Ectodermal cell (in vitro differentiated cells): Measurements from ENCODE around the gene POU2F2.

Source experiments
- H3K27ac ChIP-seq: 2 replicates; pipeline ENCODE4 v1.7.0; 2013; ENCODE audit warnings: mild to moderate bottlenecking, low read depth, low read length; ENCODE audit not compliant: insufficient read depth, poor library complexity, severe bottlenecking
- H3K27me3 ChIP-seq: 2 replicates; pipeline ENCODE4 v1.7.0; 2013; ENCODE audit warnings: mild to moderate bottlenecking, low read length; ENCODE audit not compliant: insufficient read depth, control insufficient read depth, poor library complexity, severe bottlenecking
- H3K36me3 ChIP-seq: one replicate; pipeline ENCODE4 v1.7.0; 2013; ENCODE audit warnings: low read length; ENCODE audit not compliant: control insufficient read depth, insufficient read depth
- H3K4me1 ChIP-seq: one replicate; pipeline ENCODE4 v1.7.0; 2013; ENCODE audit warnings: low read length; ENCODE audit not compliant: control insufficient read depth, insufficient read depth
- H3K4me3 ChIP-seq: 2 replicates; pipeline ENCODE4 v1.7.0; 2013; ENCODE audit warnings: low read depth, low read length, control low read depth; ENCODE audit not compliant: insufficient read depth
- H3K9me3 ChIP-seq: 2 replicates; pipeline ENCODE4 v1.7.0; 2013; ENCODE audit warnings: mild to moderate bottlenecking, low read length, moderate library complexity; ENCODE audit not compliant: control insufficient read depth
- WGBS, 2 experiments: methylation state at CpG; one replicate each; pipeline ENCODE4 v1.1.7; 2013; ENCODE audit warnings: missing lambda C conversion rate in 2 of 2; 5-methylcytosine and 5-hydroxymethylcytosine counted together

Gene POU2F2

DNA sequence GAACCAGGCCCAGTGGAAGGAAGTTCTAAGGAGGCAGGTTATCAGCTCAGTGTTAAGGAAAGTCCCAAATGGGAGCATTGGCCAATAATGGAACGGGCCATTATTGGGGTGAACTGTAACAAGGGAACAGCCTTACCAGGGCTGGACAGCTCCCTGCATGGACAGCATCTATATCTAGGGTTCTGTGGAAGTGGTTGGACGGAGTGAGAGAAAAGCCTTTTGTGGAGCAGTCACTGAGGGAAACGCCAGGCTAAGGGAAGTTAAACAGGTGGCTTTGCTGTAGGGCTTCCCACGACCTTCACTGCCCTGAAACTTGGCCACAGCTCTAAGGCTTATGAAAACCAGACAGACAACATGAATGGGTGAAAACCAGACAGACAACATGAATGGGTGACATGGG, 17.0 kb downstream of the POU2F2 start:
- no peaks in the 10 kb centered on the region for H3K9me3 ChIP-seq
- WGBS, 2 experiments: 89% methylated on average over 4 of the region's 4 CpGs
- H3K27me3 ChIP-seq: no peaks in the 10 kb centered on the region
- no peak overlapping the region for H3K27ac ChIP-seq
- no peaks in the 10 kb centered on the region for H3K36me3 ChIP-seq
- H3K4me1 ChIP-seq: no peaks in the 10 kb centered on the region
- H3K4me3 ChIP-seq: no peak overlapping the region

DNA sequence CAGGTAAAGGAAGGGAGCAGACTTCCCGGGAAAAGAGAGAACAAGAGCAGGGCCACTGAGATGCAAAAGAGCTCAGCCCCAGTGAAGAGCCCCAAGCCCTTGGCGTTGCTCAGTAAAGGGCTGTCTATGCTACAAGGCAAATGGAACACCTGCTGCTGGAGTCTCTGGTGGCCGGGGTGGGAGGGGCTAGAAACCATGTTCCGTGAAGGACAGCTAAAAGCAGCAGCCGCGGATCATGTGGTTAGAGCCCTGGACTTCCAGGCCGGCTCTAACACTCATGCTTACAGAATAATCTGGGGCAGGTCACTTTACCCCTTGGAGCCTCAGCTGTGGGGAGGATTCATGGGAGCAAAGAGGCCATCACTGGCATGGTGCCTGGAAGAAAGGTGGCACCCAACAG, 17.8 kb downstream of the POU2F2 start:
- H3K4me1 ChIP-seq: no peaks in the 10 kb centered on the region
- H3K36me3 ChIP-seq: no peaks in the 10 kb centered on the region
- no peaks in the 10 kb centered on the region for H3K9me3 ChIP-seq
- H3K27me3 ChIP-seq: no peaks in the 10 kb centered on the region
- no peak overlapping the region for H3K27ac ChIP-seq
- H3K4me3 ChIP-seq: no peak overlapping the region
- 28 to 38% methylated on average over 7 of the region's 7 CpGs for WGBS, 2 experiments

DNA sequence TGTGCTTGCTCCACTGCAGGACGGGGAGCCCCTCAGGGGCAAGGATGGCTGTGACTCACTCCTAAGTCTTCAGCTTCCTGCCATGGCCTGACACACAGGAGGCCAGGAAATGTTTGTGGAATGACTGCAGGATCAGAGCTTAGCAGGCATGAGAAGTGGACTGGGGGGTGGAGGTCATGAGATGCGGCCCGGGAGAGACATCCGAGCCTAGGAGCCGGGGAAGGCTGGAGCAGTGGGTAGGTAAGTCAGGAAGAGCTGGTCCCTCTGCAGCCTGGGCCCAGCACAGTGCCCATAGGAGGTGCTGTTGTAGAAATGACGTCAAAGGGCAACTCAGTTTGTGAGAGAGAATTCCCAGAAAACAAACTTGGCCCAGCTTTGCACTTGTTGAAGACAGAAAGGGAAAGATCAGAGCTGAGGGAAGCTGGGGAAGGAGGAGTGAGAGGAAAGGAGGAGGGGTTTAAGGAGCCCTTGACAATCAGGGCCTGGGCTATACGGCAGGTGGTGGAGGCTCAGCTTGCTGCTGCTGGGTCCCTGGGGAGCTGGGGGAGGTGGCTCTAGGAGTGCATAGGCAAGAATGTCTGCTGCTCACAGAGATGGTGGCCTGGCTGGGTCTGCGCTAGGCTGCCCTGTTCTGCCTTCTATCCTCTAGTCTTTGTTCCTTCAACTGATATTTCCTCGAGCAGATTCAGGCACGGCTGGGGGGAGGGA, 18.5 kb downstream of the POU2F2 start:
- Histone ChIP-seq H3K36me3 (no peaks in the 10 kb centered on the region), H3K4me1 (no peaks in the 10 kb centered on the region), H3K27me3 (no peaks in the 10 kb centered on the region), H3K9me3 (no peaks in the 10 kb centered on the region), H3K4me3 (no peak overlapping the region), H3K27ac (no peak overlapping the region)
- WGBS, 2 experiments: 42 to 51% methylated on average over 10 of the region's 10 CpGs

DNA sequence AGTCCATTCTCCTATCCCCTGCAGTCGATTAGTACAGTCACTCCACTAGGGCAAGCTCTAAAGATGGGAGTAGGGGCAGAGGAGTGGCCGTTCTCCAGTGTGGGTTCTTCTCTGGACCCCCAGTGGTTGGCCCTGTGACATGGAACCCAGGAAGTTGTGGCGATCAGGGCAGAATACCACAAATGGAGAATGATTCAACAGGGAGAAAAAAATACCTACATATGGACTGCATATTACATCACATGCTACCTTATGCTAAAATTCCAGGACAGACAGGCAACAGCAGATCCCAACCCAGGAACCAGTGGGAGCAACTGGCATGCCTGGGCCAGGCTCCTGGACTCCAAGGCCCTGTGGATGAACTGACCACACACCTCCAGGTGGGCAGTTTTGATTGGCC, 20.4 kb downstream of the POU2F2 start:
- Histone ChIP-seq H3K4me1 (no peaks in the 10 kb centered on the region), H3K27ac (no peak overlapping the region), H3K27me3 (no peaks in the 10 kb centered on the region), H3K4me3 (no peak overlapping the region), H3K9me3 (no peaks in the 10 kb centered on the region), H3K36me3 (no peaks in the 10 kb centered on the region)
- WGBS, 2 experiments: 78 to 92% methylated on average over 3 of the region's 3 CpGs

DNA sequence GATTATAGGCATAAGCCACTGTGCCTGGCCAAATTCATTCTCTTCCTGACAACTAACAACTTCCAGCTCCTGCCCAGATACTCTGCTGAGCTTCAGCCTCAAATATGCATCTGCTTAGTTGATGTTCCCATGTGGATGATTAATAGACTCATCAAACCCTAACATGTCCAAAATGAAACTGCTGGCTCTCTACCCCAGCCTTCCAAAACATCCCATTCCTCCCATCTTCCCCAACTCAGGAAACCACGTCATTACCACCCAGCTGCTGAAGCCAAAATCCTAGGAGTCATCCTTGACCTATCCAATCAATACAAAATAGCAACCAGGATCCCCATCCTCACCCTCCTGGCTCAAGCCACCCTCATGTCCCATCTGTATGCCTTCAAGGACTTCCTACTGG, 20.9 kb downstream of the POU2F2 start:
- WGBS, 2 experiments: 80 to 92% methylated on average over 1 of the region's 1 CpG
- no peaks in the 10 kb centered on the region for H3K27me3 ChIP-seq
- no peaks in the 10 kb centered on the region for H3K4me1 ChIP-seq
- H3K9me3 ChIP-seq: no peaks in the 10 kb centered on the region
- no peaks in the 10 kb centered on the region for H3K36me3 ChIP-seq
- no peak overlapping the region for H3K27ac ChIP-seq
- H3K4me3 ChIP-seq: no peak overlapping the region

DNA sequence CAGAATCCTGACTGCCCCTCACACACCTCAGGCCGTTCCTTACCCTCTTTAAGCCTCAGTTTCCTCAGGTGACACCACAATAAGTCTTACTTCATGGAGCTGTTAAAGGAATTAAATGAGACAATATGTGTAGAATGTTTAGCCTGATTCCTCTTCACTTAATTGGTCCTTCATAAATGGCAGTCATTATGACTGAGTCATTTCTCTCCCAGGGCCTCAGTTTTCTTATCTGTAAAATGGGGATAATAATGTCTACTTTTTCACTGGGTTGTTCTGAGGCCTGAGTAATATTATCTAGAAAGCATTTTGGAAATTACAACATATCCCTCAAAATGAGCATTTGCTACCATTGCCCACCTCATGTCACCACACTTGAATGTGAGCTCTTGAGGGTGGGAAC, 21.6 kb downstream of the POU2F2 start:
- Histone ChIP-seq H3K4me3 (no peak overlapping the region), H3K36me3 (no peaks in the 10 kb centered on the region), H3K27me3 (no peaks in the 10 kb centered on the region), H3K27ac (no peak overlapping the region), H3K4me1 (no peaks in the 10 kb centered on the region), H3K9me3 (no peaks in the 10 kb centered on the region)
- 80 to 100% methylated on average over 1 of the region's 1 CpG for WGBS, 2 experiments

DNA sequence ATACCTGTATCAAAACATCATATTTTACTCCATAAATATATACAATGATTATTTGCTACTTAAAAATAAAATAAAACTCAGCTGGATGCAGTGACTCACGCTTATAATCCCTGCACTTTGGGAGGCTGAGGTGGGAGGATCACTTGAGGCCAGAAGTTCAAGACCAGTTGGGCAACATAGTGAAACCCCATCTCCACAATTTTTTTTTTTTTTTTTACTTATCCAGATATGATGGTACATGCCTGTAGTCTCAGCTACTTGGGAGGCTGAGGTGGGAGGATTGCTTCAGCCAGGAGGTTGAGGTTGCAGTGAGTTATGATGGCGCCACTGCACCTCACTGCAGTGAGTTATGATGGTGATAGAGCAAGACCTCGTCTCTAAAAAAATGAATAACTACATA, 22.4 kb downstream of the POU2F2 start:
- H3K9me3 ChIP-seq: no peaks in the 10 kb centered on the region
- no peak overlapping the region for H3K4me3 ChIP-seq
- peaks cover 4% of the 10 kb centered on the region for H3K27me3 ChIP-seq
- no peaks in the 10 kb centered on the region for H3K36me3 ChIP-seq
- H3K4me1 ChIP-seq: no peaks in the 10 kb centered on the region
- H3K27ac ChIP-seq: no peak overlapping the region
- WGBS, 2 experiments: 92 to 100% methylated on average over 2 of the region's 3 CpGs

DNA sequence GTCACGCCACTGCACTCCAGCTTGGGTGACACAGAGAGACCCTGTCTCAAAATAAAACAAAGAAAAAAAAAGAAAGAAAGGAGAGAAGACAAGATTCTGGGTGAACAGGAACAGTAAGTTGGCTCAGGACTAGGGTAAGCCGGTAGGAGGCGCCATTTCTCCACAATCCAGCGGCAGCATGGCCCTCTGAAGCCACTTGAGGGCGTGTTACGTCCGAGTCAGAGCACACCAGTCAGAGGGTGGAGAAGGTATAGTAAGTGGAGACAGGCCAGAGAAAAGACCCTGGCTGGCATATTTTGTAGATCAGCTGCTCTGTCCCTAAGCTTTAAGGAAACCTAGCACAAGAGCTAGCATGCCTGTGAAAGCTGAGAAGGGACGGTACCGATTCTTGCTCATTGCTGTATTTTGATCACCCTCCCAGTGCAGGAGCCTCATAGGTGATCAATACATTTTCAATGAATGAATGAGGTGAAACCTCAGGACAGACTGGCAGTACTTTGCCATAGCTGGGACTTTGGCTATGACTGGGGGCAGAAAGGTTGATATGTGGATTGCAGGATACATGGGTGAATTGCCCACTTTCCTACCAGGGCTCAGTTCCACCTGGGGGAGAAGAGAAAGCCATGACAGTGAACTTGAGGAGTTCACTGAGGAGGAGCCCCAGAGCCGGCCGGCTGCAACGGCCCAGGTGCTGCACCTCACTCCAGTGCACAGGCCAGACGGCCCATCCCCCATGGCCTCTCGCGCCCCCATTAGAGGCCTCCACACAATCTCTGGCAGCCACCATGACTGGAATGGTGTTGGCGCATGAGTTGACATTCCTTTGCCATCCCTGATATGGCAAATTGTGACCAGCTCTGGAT, 23.5 kb downstream of the POU2F2 start:
- Histone ChIP-seq H3K27ac (no peak overlapping the region), H3K4me3 (no peak overlapping the region), H3K4me1 (no peaks in the 10 kb centered on the region), H3K27me3 (peaks cover 5% of the 10 kb centered on the region), H3K36me3 (no peaks in the 10 kb centered on the region), H3K9me3 (no peaks in the 10 kb centered on the region)
- WGBS, 2 experiments: 33 to 36% methylated on average over 16 of the region's 16 CpGs

DNA sequence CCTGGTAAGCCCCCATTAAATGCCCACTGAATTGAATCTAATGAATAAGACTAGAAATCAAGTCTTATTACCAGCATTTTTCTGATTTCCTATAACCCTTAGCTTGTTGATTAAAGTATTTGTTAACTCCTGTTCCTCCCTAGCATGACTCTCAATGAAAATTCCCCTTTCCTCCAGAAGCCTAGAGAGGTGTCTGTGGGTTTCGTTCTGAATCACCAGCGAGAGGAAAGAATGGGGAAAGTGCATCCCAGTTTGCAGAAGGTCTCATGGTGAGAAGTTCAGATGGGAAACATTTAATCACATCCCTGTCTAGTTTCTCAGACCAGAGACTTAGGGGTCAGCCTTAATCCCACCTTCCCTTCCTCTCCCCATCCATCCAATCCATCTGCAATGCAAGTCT, 26.9 kb downstream of the POU2F2 start:
- no peaks in the 10 kb centered on the region for H3K36me3 ChIP-seq
- no peak overlapping the region for H3K27ac ChIP-seq
- peaks cover 5% of the 10 kb centered on the region for H3K27me3 ChIP-seq
- 80 to 93% methylated on average over 2 of the region's 2 CpGs for whole genome bisulfite sequencing, 2 experiments
- no peak overlapping the region for H3K4me3 ChIP-seq
- no peaks in the 10 kb centered on the region for H3K9me3 ChIP-seq
- no peaks in the 10 kb centered on the region for H3K4me1 ChIP-seq

DNA sequence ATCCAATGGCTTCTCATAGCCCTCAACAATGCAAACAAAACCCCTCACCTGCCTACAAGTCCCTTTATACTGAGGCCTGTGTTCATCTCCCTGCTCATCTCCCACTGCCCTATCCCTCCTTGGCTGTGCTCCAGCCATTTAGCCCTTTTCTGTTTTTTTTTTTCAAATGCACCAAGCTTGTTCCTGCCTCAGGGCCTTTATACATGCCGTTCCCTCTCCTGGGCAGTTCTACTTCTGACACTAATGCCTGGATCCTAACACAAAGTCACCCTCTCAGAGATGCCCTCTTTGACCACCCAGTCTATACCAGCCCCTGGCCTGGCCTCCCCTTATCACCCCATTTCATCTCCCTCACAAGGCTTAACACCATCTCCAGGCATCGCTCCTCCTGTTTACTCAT, 29.4 kb downstream of the POU2F2 start:
- no peak overlapping the region for H3K4me3 ChIP-seq
- no peak overlapping the region for H3K27ac ChIP-seq
- no peaks in the 10 kb centered on the region for H3K36me3 ChIP-seq
- H3K9me3 ChIP-seq: no peaks in the 10 kb centered on the region
- peaks cover 5% of the 10 kb centered on the region for H3K27me3 ChIP-seq
- 95% methylated on average over 2 of the region's 2 CpGs for WGBS, 2 experiments
- no peaks in the 10 kb centered on the region for H3K4me1 ChIP-seq
